Coronary artery (tissue), 2 donors: ENCODE measurements around the gene IFT57.

ENCODE experiments used
- DNase-seq: peaks from one replicate; pipeline ENCODE4 v3.0.0-alpha.2; 2017; ENCODE audit warnings: low spot score
- H3K27ac ChIP-seq, 2 donors: fragments of 200-600 bp; sonication (generic); one replicate each; pipeline ENCODE4 v1.5.1; 2016 to 2019
- H3K4me3 ChIP-seq: fragments of 200-600 bp; sonication (generic); 2 replicates; pipeline ENCODE4 v1.5.1; 2016; ENCODE audit warnings: mild to moderate bottlenecking, moderate library complexity
- TF ChIP-seq, protein P1 (sequence below): fragments of 200-600 bp; sonication (generic); IDR thresholded peaks from one replicate; pipeline ENCODE4 v1.5.1; 2019; ENCODE audit warnings: antibody characterized with exemption

Gene IFT57

DNA sequence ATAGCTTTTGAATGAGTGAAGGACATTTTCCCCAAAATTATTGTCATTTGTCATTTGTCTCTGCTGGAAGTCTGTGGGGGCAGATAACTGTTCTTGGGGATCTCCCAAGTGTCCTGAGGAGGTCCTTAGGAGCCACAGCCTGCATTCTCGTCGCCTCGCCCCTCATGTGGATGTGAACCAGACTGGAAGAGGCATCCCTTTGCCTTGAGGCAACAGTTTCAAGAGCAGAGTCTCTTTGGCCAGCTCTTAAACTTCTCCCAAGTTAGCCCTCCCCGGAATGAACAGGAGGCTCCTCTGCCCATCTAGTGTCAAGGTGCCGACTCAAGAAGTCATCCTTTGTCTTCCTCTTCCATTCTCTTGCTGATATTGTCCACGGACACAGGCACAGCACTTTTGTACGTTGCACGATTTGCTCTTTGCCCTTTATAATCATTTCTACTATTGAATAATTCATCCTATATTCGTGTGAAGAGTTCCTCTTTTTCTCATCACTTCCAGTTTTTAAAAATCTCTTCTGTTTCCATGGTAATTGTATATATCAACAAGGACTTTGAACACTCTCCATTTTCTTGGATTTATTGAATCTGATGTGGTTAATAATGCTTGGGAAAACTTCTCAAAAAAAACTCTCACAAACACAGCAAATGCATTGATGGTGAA, 90.6 kb downstream of the IFT57 start:
- TF ChIP-seq, protein P1, sequence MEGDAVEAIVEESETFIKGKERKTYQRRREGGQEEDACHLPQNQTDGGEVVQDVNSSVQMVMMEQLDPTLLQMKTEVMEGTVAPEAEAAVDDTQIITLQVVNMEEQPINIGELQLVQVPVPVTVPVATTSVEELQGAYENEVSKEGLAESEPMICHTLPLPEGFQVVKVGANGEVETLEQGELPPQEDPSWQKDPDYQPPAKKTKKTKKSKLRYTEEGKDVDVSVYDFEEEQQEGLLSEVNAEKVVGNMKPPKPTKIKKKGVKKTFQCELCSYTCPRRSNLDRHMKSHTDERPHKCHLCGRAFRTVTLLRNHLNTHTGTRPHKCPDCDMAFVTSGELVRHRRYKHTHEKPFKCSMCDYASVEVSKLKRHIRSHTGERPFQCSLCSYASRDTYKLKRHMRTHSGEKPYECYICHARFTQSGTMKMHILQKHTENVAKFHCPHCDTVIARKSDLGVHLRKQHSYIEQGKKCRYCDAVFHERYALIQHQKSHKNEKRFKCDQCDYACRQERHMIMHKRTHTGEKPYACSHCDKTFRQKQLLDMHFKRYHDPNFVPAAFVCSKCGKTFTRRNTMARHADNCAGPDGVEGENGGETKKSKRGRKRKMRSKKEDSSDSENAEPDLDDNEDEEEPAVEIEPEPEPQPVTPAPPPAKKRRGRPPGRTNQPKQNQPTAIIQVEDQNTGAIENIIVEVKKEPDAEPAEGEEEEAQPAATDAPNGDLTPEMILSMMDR, result no peak
- no peak overlapping the region for H3K27ac ChIP-seq
- H3K4me3 ChIP-seq, result no peak overlapping the region
- DNase-seq, result no peak

DNA sequence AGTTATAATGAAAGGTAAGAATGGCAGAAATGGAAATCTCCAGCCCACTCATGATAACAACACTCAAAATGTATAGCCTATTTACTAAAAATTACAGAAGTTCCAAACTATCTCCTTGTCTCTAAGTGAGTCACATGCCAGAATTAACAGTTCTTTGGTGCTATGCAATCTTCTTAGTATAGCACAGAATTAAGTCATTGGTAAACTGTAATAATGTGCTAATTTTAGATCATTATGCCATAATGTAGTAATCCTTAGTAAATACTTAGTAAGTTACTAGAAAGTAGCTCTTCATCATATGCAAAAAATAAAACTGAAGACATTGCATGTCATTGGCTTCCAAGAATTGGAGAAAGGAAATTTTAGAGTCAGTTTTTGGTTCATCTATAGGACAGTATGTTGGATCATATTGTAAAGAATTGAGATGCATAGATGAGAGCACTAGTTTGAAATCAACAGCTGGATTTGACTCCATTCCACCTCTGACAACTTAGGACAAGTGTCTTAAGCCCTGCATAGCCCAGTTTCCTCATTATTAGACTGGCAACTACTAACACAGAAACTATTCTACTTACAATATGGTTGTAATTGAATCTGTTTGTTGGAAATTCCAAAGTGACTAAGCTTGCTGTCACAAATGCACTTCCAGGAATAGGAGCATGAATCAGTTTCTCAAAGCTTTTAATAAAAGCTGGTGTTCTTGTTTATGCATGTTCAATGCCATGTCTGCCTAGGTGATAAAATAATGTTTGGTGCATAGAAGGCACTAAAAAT, 91.3 kb downstream of the IFT57 start:
- Histone ChIP-seq H3K27ac (no peak overlapping the region), H3K4me3 (no peak overlapping the region)
- no peak for DNase-seq
- TF ChIP-seq, protein P1, result no peak

DNA sequence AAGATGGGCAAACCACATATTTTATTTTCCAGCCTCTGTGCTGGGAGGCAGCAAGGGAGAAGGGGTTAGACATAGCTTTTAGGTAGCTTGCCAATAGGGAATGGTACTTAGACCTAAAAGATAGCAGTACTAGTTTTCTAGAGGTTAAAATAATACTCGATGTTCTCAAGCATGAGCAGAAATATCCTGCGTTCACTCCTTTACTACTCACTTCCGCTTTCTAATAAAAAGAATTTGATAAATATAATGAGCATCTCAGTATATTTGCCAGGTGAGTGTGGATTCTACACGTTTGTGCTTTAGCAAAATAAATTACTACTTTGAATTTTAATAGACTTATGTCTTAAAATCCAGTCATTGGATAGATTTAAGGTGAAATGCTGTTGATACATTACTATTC, 92.0 kb downstream of the IFT57 start:
- TF ChIP-seq, protein P1, result no peak
- Histone ChIP-seq H3K4me3 (no peak overlapping the region), H3K27ac (no peak overlapping the region)
- DNase-seq, result no peak

DNA sequence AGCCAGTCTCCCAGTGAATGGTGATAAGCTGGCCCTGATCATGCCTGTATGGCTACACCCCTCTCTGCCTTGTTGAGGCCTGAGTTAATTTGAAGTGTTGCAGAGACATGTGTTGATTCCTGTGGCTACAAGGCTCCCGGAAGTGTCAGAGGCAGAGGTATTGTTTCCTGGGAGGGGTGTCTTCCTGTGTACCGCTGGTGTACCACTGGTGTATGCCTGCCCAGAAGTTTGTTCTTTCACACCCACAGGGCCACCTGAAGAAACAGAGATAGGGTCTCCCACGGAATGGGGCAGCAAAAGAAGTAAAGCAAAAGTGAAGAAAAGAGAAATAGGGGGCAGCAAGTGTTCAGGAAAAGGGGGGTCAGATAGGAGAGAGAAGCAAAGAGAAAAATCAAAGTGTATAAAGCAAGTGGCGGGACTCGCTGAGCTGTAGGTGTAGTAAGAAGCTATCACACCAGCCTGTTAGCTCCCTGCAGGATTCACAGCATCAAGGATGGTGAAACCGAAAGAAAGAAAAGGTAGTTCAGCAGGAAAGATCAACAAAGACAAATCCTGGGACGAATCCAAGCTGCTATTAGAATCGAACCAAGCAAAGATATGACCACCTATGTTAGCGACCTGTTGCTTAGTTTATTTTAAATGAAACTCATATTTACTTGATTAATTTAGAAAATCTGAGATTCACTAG, 94.8 kb downstream of the IFT57 start:
- TF ChIP-seq, protein P1, result no peak
- no peak overlapping the region for H3K27ac ChIP-seq
- H3K4me3 ChIP-seq, result no peak overlapping the region
- no peak for DNase-seq

DNA sequence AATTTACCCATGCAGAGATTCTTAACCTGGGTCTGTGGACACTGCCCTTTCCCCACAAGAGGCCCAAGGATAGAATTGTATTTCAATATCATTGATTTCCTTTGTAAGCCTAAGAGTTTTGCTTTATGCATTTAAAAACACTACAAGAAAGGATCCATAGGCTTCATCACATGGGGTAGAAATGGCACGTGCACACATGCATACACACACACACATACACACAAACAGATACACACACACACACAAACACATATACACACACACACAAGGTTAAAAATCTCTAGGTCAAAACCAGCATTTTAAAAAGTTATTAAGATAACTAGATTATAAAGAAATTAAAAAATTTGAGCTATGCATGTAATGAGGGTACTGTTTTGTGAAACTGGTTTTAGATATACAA, 95.9 kb downstream of the IFT57 start:
- Histone ChIP-seq H3K27ac (no peak overlapping the region), H3K4me3 (no peak overlapping the region)
- DNase-seq, result no peak
- TF ChIP-seq, protein P1, result no peak

DNA sequence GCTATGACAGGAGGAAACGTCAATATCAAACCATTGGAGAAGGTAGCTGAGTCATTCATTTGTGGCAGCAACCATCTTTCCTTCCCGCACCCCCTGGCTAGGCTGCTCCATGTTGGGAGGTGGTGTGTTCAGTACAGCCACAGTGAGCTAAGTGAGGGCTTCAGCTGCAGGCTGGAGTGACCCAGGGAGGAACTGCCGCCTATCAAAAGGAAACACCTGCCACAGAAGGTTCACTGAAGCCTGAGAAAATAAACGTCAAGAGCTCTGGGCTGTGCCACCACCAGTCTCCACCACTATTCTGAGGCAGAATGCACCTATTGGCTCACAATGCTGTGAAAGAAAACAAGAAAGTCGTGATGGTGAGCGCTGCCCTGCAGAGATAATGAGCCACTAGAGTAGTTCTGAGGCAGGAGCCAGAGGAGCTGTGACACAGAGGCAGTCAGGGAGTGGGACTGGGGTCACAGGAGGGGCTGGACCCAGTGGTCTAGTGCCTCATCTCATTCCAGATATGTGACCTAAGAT, 96.6 kb downstream of the IFT57 start:
- Histone ChIP-seq H3K4me3 (no peak overlapping the region), H3K27ac (no peak overlapping the region)
- TF ChIP-seq, protein P1, result no peak
- DNase-seq, result no peak
